ENCODE results near the gene PECR.

PECR gene

DNA sequence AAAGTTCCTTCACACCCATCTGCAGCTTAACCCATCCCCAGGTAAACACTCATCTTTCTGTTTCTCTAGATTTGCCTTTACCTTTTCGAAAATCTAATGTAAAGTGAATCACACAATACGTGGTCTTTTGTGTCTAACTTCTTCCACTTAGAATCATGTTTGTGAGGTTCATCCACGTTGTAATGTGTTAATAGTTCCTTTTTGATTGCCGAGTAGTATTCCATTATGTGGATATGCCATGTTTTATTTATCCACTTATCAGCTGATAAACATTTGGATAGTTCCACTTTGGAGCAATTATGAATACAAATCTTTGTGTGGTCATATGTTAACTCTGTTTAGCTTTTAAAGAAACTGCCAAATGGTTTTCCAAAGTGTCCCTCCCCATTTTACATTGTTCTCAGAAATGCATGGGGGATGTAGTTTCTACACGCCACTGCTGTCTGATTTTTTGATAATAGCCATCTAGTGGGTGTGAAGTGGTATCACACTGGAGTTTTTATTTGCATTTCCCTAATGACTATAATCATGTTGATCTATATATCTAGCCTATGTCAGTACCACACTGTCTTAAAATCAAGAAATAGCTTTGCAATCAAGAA, 22.3 kb downstream of the PECR start:
- H3K4me3 ChIP-seq (ENCODE audit: low read length) = no peak overlapping the region
- peaks cover 29% of the 10 kb centered on the region for H3K4me1 ChIP-seq (ENCODE audit: low read length)
- H3K9ac ChIP-seq (ENCODE audit: low read length) = no peak overlapping the region
- peak overlapping the region; percentile 75; the same call in 1 of the 2 replicates for H3K4me2 ChIP-seq (ENCODE audit: low read depth, low read length)
- H4K20me1 ChIP-seq (ENCODE audit: insufficient read depth, low read length) = no peaks in the 10 kb centered on the region
- no peak overlapping the region for H3K27ac ChIP-seq (ENCODE audit: low read length)
- TF ChIP-seq, protein P1, sequence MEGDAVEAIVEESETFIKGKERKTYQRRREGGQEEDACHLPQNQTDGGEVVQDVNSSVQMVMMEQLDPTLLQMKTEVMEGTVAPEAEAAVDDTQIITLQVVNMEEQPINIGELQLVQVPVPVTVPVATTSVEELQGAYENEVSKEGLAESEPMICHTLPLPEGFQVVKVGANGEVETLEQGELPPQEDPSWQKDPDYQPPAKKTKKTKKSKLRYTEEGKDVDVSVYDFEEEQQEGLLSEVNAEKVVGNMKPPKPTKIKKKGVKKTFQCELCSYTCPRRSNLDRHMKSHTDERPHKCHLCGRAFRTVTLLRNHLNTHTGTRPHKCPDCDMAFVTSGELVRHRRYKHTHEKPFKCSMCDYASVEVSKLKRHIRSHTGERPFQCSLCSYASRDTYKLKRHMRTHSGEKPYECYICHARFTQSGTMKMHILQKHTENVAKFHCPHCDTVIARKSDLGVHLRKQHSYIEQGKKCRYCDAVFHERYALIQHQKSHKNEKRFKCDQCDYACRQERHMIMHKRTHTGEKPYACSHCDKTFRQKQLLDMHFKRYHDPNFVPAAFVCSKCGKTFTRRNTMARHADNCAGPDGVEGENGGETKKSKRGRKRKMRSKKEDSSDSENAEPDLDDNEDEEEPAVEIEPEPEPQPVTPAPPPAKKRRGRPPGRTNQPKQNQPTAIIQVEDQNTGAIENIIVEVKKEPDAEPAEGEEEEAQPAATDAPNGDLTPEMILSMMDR (IDR thresholded peaks at IDR 0.05; ENCODE audit: low read length) = peak; percentile 47
- no peak for TF ChIP-seq EZH2 (optimal IDR thresholded peaks at IDR 0.05; ENCODE audit: low read depth, low read length)
- H3K9me2 ChIP-seq (replicated peaks; ENCODE audit: insufficient read depth, low read length) = no peaks in the 10 kb centered on the region
- H3F3A ChIP-seq (ENCODE audit: insufficient read depth, low read length) = peaks cover 24% of the 10 kb centered on the region
- H3K27me3 ChIP-seq (replicated peaks; ENCODE audit: insufficient read depth, low read length) = no peaks in the 10 kb centered on the region
- no peaks in the 10 kb centered on the region for H3K79me2 ChIP-seq (ENCODE audit: low read length)
- no peaks in the 10 kb centered on the region for H3K9me3 ChIP-seq (replicated peaks; ENCODE audit: insufficient read depth, low read length)
- H3K36me3 ChIP-seq (replicated peaks; ENCODE audit: insufficient read depth, low read length) = no peaks in the 10 kb centered on the region
- peak; percentile 37 for DNase-seq
- H2AFZ ChIP-seq (ENCODE audit: low read length) = no peak overlapping the region

- no peak for TF ChIP-seq EZH2phosphoT487 (IDR thresholded peaks at IDR 0.05; ENCODE audit: low read length)
- TF ChIP-seq, protein P1 (IDR thresholded peaks at IDR 0.05; ENCODE audit: low read length) = peak; percentile 17
- peaks cover 24% of the 10 kb centered on the region for H3F3A ChIP-seq (ENCODE audit: insufficient read depth, low read length)
- H3K9me3 ChIP-seq (replicated peaks; ENCODE audit: insufficient read depth, low read length) = no peaks in the 10 kb centered on the region
- DNase-seq = peak; percentile 91
- no peaks in the 10 kb centered on the region for H3K79me2 ChIP-seq (ENCODE audit: low read length)
- H3K4me1 ChIP-seq (ENCODE audit: low read length) = peaks cover 29% of the 10 kb centered on the region
- H3K27ac ChIP-seq (ENCODE audit: low read length) = peak overlapping the region; percentile 90
- H3K9me2 ChIP-seq (replicated peaks; ENCODE audit: insufficient read depth, low read length) = no peaks in the 10 kb centered on the region
- no peaks in the 10 kb centered on the region for H4K20me1 ChIP-seq (ENCODE audit: insufficient read depth, low read length)
- H3K27me3 ChIP-seq (replicated peaks; ENCODE audit: insufficient read depth, low read length) = no peaks in the 10 kb centered on the region
- H3K4me3 ChIP-seq (ENCODE audit: low read length) = peak overlapping the region; percentile 62
- peak overlapping the region; percentile 61; the same call in 1 of the 2 replicates for H3K9ac ChIP-seq (ENCODE audit: low read length)
- peak overlapping the region; percentile 48 for H2AFZ ChIP-seq (ENCODE audit: low read length)
- no peaks in the 10 kb centered on the region for H3K36me3 ChIP-seq (replicated peaks; ENCODE audit: insufficient read depth, low read length)
- peak overlapping the region; percentile 75 for H3K4me2 ChIP-seq (ENCODE audit: low read depth, low read length)
Measured at GRCh38 chr2:216057688-216058193, 23.9 kb downstream of the PECR start.

GRCh38 chr2:216056739-216057138, 24.9 kb downstream of the PECR start:
- peak overlapping the region; percentile 61; the same call in 1 of the 2 replicates for H3K9ac ChIP-seq (ENCODE audit: low read length)
- H3K9me2 ChIP-seq (replicated peaks; ENCODE audit: insufficient read depth, low read length) = no peaks in the 10 kb centered on the region
- no peaks in the 10 kb centered on the region for H3K79me2 ChIP-seq (ENCODE audit: low read length)
- no peak overlapping the region for H2AFZ ChIP-seq (ENCODE audit: low read length)
- peaks cover 29% of the 10 kb centered on the region for H3K4me1 ChIP-seq (ENCODE audit: low read length)
- peak overlapping the region; percentile 75 for H3K4me2 ChIP-seq (ENCODE audit: low read depth, low read length)
- peaks cover 24% of the 10 kb centered on the region for H3F3A ChIP-seq (ENCODE audit: insufficient read depth, low read length)
- DNase-seq = peak; percentile 22
- peak overlapping the region; percentile 62; the same call in 1 of the 2 replicates for H3K4me3 ChIP-seq (ENCODE audit: low read length)
- no peaks in the 10 kb centered on the region for H3K27me3 ChIP-seq (replicated peaks; ENCODE audit: insufficient read depth, low read length)
- no peak for TF ChIP-seq EZH2 (optimal IDR thresholded peaks at IDR 0.05; ENCODE audit: low read depth, low read length)
- TF ChIP-seq, protein P1 (IDR thresholded peaks at IDR 0.05; ENCODE audit: low read length) = no peak
- no peak for TF ChIP-seq EZH2phosphoT487 (IDR thresholded peaks at IDR 0.05; ENCODE audit: low read length)
- no peaks in the 10 kb centered on the region for H3K9me3 ChIP-seq (replicated peaks; ENCODE audit: insufficient read depth, low read length)
- no peaks in the 10 kb centered on the region for H3K36me3 ChIP-seq (replicated peaks; ENCODE audit: insufficient read depth, low read length)
- H3K27ac ChIP-seq (ENCODE audit: low read length) = peak overlapping the region; percentile 90; the same call in 1 of the 2 replicates
- H4K20me1 ChIP-seq (ENCODE audit: insufficient read depth, low read length) = no peaks in the 10 kb centered on the region

All from MM.1S (cell line).